ENCODE measurements around the gene ANK3. TPM values are rescaled to one million over a fixed set of nuclear protein-coding genes. Genes with fewer than 3 reads are reported as not detected.

ANK3 gene
- total and polyA plus RNA-seq, 2 donors from 2014 or later, result 38.2 to 214 TPM

DNA sequence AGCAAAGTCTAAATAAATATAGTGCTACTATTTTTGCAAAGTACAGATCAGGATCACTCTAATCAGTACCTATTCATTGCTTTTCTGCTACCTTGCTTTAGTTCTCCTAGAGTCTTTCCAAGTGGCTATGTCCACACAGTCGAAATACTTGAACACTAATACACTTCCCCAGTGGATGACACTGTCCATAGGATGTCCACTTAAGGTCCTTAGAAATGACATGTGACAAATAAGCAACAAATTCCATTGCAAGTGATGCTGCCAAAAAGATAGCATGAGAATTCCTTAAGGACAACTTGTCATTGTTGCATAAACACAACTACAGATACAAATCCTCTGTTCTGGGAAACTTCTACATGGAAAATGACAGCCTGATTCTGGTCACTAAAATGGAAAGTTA is 93.6 kb downstream of the ANK3 start:
- H3K4me1 ChIP-seq (ENCODE audit: control insufficient read depth in 2 of 3, insufficient read depth in 2 of 3, low read depth in 1 of 3, low read length in 3 of 3), result no peaks in the 10 kb centered on the region
- no peak overlapping the region for H3K4me3 ChIP-seq (ENCODE audit: low read length in 3 of 3)
- intact Hi-C loops (cut with DNase I), result no loop called here
- H3K9ac ChIP-seq (ENCODE audit: low read length in 3 of 3), result no peak overlapping the region
- H3K27me3 ChIP-seq (ENCODE audit: control insufficient read depth, insufficient read depth, low read length), result no peaks in the 10 kb centered on the region
- TF ChIP-seq, protein P1, sequence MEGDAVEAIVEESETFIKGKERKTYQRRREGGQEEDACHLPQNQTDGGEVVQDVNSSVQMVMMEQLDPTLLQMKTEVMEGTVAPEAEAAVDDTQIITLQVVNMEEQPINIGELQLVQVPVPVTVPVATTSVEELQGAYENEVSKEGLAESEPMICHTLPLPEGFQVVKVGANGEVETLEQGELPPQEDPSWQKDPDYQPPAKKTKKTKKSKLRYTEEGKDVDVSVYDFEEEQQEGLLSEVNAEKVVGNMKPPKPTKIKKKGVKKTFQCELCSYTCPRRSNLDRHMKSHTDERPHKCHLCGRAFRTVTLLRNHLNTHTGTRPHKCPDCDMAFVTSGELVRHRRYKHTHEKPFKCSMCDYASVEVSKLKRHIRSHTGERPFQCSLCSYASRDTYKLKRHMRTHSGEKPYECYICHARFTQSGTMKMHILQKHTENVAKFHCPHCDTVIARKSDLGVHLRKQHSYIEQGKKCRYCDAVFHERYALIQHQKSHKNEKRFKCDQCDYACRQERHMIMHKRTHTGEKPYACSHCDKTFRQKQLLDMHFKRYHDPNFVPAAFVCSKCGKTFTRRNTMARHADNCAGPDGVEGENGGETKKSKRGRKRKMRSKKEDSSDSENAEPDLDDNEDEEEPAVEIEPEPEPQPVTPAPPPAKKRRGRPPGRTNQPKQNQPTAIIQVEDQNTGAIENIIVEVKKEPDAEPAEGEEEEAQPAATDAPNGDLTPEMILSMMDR (IDR thresholded peaks at IDR 0.05; ENCODE audit: borderline replicate concordance, extremely low read depth, insufficient read depth), result no peak
- DNase-seq (no peak), FAIRE-seq (no peak)
- no peaks in the 10 kb centered on the region for H3K9me3 ChIP-seq (ENCODE audit: control insufficient read depth in 2 of 3, insufficient read depth in 1 of 3, low read length in 3 of 3)
- H3K27ac ChIP-seq (ENCODE audit: low read depth in 2 of 2, low read length in 2 of 2), result no peak overlapping the region
- no peaks in the 10 kb centered on the region for H3K36me3 ChIP-seq (ENCODE audit: control insufficient read depth in 2 of 3, insufficient read depth in 3 of 3, low read length in 3 of 3)

- Histone ChIP-seq H3K4me1 (ENCODE audit: control insufficient read depth in 2 of 3, insufficient read depth in 2 of 3, low read depth in 1 of 3, low read length in 3 of 3) (no peaks in the 10 kb centered on the region), H3K27me3 (ENCODE audit: control insufficient read depth, insufficient read depth, low read length) (no peaks in the 10 kb centered on the region), H3K27ac (ENCODE audit: low read depth in 2 of 2, low read length in 2 of 2) (no peak overlapping the region), H3K9me3 (ENCODE audit: control insufficient read depth in 2 of 3, insufficient read depth in 1 of 3, low read length in 3 of 3) (no peaks in the 10 kb centered on the region), H3K9ac (ENCODE audit: low read length in 3 of 3) (no peak overlapping the region), H3K4me3 (ENCODE audit: low read length in 3 of 3) (no peak overlapping the region), H3K36me3 (ENCODE audit: control insufficient read depth in 2 of 3, insufficient read depth in 3 of 3, low read length in 3 of 3) (no peaks in the 10 kb centered on the region)
- intact Hi-C loops (cut with DNase I), result no loop called here
- TF ChIP-seq, protein P1 (IDR thresholded peaks at IDR 0.05; ENCODE audit: borderline replicate concordance, extremely low read depth, insufficient read depth), result no peak
- FAIRE-seq (no peak), DNase-seq (no peak)
Measured at GRCh38 chr10:60295028-60295937, 94.4 kb downstream of the ANK3 start.

- Histone ChIP-seq H3K36me3 (ENCODE audit: control insufficient read depth in 2 of 3, insufficient read depth in 3 of 3, low read length in 3 of 3) (no peaks in the 10 kb centered on the region), H3K4me1 (ENCODE audit: control insufficient read depth in 2 of 3, insufficient read depth in 2 of 3, low read depth in 1 of 3, low read length in 3 of 3) (no peaks in the 10 kb centered on the region), H3K9me3 (ENCODE audit: control insufficient read depth in 2 of 3, insufficient read depth in 1 of 3, low read length in 3 of 3) (no peaks in the 10 kb centered on the region), H3K27ac (ENCODE audit: low read depth in 2 of 2, low read length in 2 of 2) (no peak overlapping the region), H3K9ac (ENCODE audit: low read length in 3 of 3) (no peak overlapping the region), H3K4me3 (ENCODE audit: low read length in 3 of 3) (no peak overlapping the region), H3K27me3 (ENCODE audit: control insufficient read depth, insufficient read depth, low read length) (no peaks in the 10 kb centered on the region)
- intact Hi-C loops (cut with DNase I), result no loop called here
- TF ChIP-seq, protein P1 (IDR thresholded peaks at IDR 0.05; ENCODE audit: borderline replicate concordance, extremely low read depth, insufficient read depth), result no peak
- DNase-seq (no peak), FAIRE-seq (no peak)
Measured at GRCh38 chr10:60293581-60294175, 96.0 kb downstream of the ANK3 start.

All from kidney (tissue), 14 donors.